GM12873 (cell line): ENCODE measurements around the gene MACF1.

Experiments used
- CTCF ChIP-seq: IDR thresholded peaks from 2 replicates; pipeline ENCODE4 v1.5.1; 2012; ENCODE audit warnings: low read depth, mild to moderate bottlenecking, moderate library complexity, low read length, control low read depth; ENCODE audit not compliant: insufficient read depth; ENCODE audit errors: missing control alignments

Gene MACF1

GRCh38 chr1:39436842-39437241 is 232.3 kb downstream of the MACF1 start:
- TF ChIP-seq CTCF: no peak

GRCh38 chr1:39438042-39438441 is 233.5 kb downstream of the MACF1 start:
- no peak for TF ChIP-seq CTCF

- no peak for TF ChIP-seq CTCF
These were observed 236.4 kb downstream of the MACF1 start for GRCh38 chr1:39440856-39441255.

GRCh38 chr1:39441797-39442196 is 237.3 kb downstream of the MACF1 start:
- TF ChIP-seq CTCF: no peak

- TF ChIP-seq CTCF: no peak
These were observed 241.1 kb downstream of the MACF1 start for GRCh38 chr1:39445573-39445972.

GRCh38 chr1:39446986-39447567 is 242.6 kb downstream of the MACF1 start:
- TF ChIP-seq CTCF: no peak

GRCh38 chr1:39450956-39451606 is 246.6 kb downstream of the MACF1 start:
- no peak for TF ChIP-seq CTCF
